ENCODE data around the gene PAQR9.

GRCh38 chr3:142999881-143000280, 36.4 kb upstream of the PAQR9 start:
- TF ChIP-seq CTCF (conservative IDR thresholded peaks at IDR 0.05 in 1 of 2, IDR thresholded peaks at IDR 0.05 in 1 of 2; ENCODE audit: low read depth in 1 of 2, low read length in 2 of 2) (no peak), EZH2 (IDR thresholded peaks at IDR 0.05; ENCODE audit: low read length, missing control alignments) (no peak)
